ENCODE data around the gene STING1.

Gene STING1

DNA sequence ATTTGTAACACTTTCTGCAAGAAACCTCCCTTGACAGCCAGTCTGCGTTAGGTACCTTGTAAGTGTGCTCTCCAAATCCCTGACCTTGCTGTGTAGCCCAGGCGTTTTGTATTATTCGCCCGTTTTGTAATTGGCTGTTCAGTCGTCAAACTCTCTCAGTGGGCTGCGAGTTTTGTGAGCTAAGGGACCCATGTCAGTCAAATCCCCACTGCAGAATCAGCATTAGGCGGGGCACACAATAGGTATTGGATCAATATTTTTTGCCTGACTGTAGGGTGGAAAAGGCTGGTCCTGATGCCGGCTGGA is 43.9 kb downstream of the STING1 start:
- H3K9ac ChIP-seq (ENCODE audit: low read length): peak overlapping the region; percentile 37; the same call in 1 of the 2 replicates
- H3K9me3 ChIP-seq (ENCODE audit: insufficient read depth, low read length): no peaks in the 10 kb centered on the region
- H3K27me3 ChIP-seq (ENCODE audit: low read depth, low read length): no peaks in the 10 kb centered on the region
- H3K36me3 ChIP-seq (replicated peaks; ENCODE audit: low read depth, low read length): no peaks in the 10 kb centered on the region
- peak overlapping the region; percentile 85 for H3K4me2 ChIP-seq (ENCODE audit: low read length)
- TF ChIP-seq EZH2phosphoT487 (IDR thresholded peaks at IDR 0.05; ENCODE audit: low read depth): no peak
- TF ChIP-seq, protein P1, sequence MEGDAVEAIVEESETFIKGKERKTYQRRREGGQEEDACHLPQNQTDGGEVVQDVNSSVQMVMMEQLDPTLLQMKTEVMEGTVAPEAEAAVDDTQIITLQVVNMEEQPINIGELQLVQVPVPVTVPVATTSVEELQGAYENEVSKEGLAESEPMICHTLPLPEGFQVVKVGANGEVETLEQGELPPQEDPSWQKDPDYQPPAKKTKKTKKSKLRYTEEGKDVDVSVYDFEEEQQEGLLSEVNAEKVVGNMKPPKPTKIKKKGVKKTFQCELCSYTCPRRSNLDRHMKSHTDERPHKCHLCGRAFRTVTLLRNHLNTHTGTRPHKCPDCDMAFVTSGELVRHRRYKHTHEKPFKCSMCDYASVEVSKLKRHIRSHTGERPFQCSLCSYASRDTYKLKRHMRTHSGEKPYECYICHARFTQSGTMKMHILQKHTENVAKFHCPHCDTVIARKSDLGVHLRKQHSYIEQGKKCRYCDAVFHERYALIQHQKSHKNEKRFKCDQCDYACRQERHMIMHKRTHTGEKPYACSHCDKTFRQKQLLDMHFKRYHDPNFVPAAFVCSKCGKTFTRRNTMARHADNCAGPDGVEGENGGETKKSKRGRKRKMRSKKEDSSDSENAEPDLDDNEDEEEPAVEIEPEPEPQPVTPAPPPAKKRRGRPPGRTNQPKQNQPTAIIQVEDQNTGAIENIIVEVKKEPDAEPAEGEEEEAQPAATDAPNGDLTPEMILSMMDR (IDR thresholded peaks at IDR 0.05; ENCODE audit: low read depth, low read length): no peak
- no peaks in the 10 kb centered on the region for H4K20me1 ChIP-seq (ENCODE audit: insufficient read depth, low read length)
- peaks cover 30% of the 10 kb centered on the region for H3K4me1 ChIP-seq (ENCODE audit: low read length)
- H3K79me2 ChIP-seq (ENCODE audit: low read length): no peaks in the 10 kb centered on the region
- H2AFZ ChIP-seq (ENCODE audit: low read depth, low read length): no peak overlapping the region
- no peak overlapping the region for H3K27ac ChIP-seq (ENCODE audit: low read length)
- peak overlapping the region; percentile 96 for H3K4me3 ChIP-seq (ENCODE audit: low read length)

DNA sequence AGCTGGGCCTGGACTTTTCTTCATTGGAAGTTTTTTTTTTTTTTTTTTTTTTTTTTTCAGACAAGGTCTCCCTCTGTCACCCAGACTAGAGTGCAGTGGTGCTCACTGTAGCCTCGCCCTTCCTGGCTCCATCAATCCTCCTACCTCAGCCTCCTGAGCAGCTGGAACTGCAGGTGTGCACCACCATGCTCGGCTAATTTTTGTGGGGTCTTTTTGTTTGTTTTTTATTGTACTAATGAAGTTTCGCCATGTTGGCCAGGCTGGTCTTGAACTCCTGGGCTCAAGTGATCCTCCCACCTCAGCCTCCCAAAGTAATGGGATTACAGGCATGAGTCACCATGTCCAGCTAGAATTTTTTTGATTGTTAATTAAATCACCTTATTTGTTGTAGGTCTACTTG is 46.9 kb downstream of the STING1 start:
- no peak overlapping the region for H2AFZ ChIP-seq (ENCODE audit: low read depth, low read length)
- no peaks in the 10 kb centered on the region for H3K79me2 ChIP-seq (ENCODE audit: low read length)
- H3K27me3 ChIP-seq (ENCODE audit: low read depth, low read length): no peaks in the 10 kb centered on the region
- H3K27ac ChIP-seq (ENCODE audit: low read length): no peak overlapping the region
- H4K20me1 ChIP-seq (ENCODE audit: insufficient read depth, low read length): no peaks in the 10 kb centered on the region
- H3K9me3 ChIP-seq (ENCODE audit: insufficient read depth, low read length): no peaks in the 10 kb centered on the region
- peaks cover 29% of the 10 kb centered on the region for H3K4me1 ChIP-seq (ENCODE audit: low read length)
- H3K4me3 ChIP-seq (ENCODE audit: low read length): no peak overlapping the region
- no peak overlapping the region for H3K9ac ChIP-seq (ENCODE audit: low read length)
- H3K4me2 ChIP-seq (ENCODE audit: low read length): no peak overlapping the region
- no peak for TF ChIP-seq EZH2phosphoT487 (IDR thresholded peaks at IDR 0.05; ENCODE audit: low read depth)
- TF ChIP-seq, protein P1 (IDR thresholded peaks at IDR 0.05; ENCODE audit: low read depth, low read length): no peak
- H3K36me3 ChIP-seq (replicated peaks; ENCODE audit: low read depth, low read length): no peaks in the 10 kb centered on the region

DNA sequence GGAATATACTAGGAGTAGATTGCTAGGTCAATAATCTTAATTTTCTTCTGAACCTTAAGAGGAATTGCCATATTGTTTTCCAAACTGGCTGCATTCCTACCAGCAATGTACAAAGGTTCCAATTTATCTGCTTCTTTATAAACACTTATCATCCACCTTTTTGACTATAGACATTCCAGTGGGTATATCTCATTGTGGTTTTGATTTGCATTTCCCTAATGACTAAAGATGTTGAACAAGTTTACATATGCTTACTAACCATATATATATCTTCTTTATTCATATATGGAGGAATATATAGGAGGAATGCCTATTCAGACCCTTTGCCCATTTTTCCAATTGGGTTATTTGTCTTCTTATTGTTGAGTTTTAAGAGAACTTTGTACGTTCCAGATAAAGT is 50.9 kb downstream of the STING1 start:
- Histone ChIP-seq H3K4me2 (ENCODE audit: low read length) (no peak overlapping the region), H3K4me1 (ENCODE audit: low read length) (peaks cover 2% of the 10 kb centered on the region)
- TF ChIP-seq, protein P1 (IDR thresholded peaks at IDR 0.05; ENCODE audit: low read depth, low read length): no peak
- TF ChIP-seq EZH2phosphoT487 (IDR thresholded peaks at IDR 0.05; ENCODE audit: low read depth): no peak

DNA sequence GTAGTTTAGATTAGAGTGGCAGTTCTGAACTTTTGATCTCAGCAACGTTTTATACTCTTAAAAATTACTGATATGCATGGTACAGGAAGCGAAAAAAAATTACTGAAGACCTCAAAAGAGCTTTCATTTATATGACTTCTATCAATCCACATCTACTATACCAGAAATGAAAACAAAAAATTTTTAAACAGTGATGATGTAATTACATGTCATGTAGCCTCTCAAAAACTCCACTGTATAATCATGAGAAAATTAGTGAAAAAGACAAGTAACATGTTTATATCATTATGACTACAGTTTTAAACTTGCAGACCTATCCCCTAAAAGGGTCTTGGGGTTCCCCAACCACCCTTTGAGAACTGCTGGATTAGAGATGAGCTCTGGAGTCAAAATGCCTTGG is 52.5 kb downstream of the STING1 start:
- Histone ChIP-seq H2AFZ (ENCODE audit: low read depth, low read length) (no peak overlapping the region), H3K27ac (ENCODE audit: low read length) (no peak overlapping the region), H3K4me1 (ENCODE audit: low read length) (no peaks in the 10 kb centered on the region), H3K79me2 (ENCODE audit: low read length) (no peaks in the 10 kb centered on the region), H3K36me3 (replicated peaks; ENCODE audit: low read depth, low read length) (no peaks in the 10 kb centered on the region), H3K4me3 (ENCODE audit: low read length) (no peak overlapping the region), H3K27me3 (ENCODE audit: low read depth, low read length) (no peaks in the 10 kb centered on the region), H3K4me2 (ENCODE audit: low read length) (no peak overlapping the region), H4K20me1 (ENCODE audit: insufficient read depth, low read length) (no peaks in the 10 kb centered on the region), H3K9me3 (ENCODE audit: insufficient read depth, low read length) (no peaks in the 10 kb centered on the region), H3K9ac (ENCODE audit: low read length) (no peak overlapping the region)
- TF ChIP-seq, protein P1 (IDR thresholded peaks at IDR 0.05; ENCODE audit: low read depth, low read length): no peak
- TF ChIP-seq EZH2phosphoT487 (IDR thresholded peaks at IDR 0.05; ENCODE audit: low read depth): no peak

More for the DNA sequence above, 50.9 kb downstream of the STING1 start:
- H4K20me1 ChIP-seq (ENCODE audit: insufficient read depth, low read length): no peaks in the 10 kb centered on the region
- H3K4me3 ChIP-seq (ENCODE audit: low read length): no peak overlapping the region
- no peak overlapping the region for H3K27ac ChIP-seq (ENCODE audit: low read length)
- H3K27me3 ChIP-seq (ENCODE audit: low read depth, low read length): no peaks in the 10 kb centered on the region
- no peaks in the 10 kb centered on the region for H3K79me2 ChIP-seq (ENCODE audit: low read length)
- H3K9ac ChIP-seq (ENCODE audit: low read length): no peak overlapping the region
- H3K9me3 ChIP-seq (ENCODE audit: insufficient read depth, low read length): no peaks in the 10 kb centered on the region
- H3K36me3 ChIP-seq (replicated peaks; ENCODE audit: low read depth, low read length): no peaks in the 10 kb centered on the region
- H2AFZ ChIP-seq (ENCODE audit: low read depth, low read length): no peak overlapping the region

Measured in OCI-LY3 (cell line).